GM12891 (cell line): ENCODE results near the gene TAB2.

Source experiments
- DNase-seq: peaks from one replicate; pipeline ENCODE4 v3.0.0; 2011; ENCODE audit warnings: low spot score; ENCODE audit not compliant: insufficient read length
- FAIRE-seq: peaks from 2 replicates; lab custom pipeline; 2011; peaks lifted over from hg19 to GRCh38; lab: Jason Lieb, UNC
- PAX5 ChIP-seq: IDR thresholded peaks from 2 replicates; pipeline ENCODE4 v1.6.1; 2011; ENCODE audit warnings: low read length, moderate library complexity, mild to moderate bottlenecking; ENCODE audit not compliant: insufficient read depth, severe bottlenecking
- POLR2A ChIP-seq: IDR thresholded peaks from 2 replicates; pipeline ENCODE4 v1.6.1; 2011; ENCODE audit warnings: low read depth, low read length, control low read depth
- POLR2AphosphoS5 ChIP-seq: IDR thresholded peaks from 2 replicates; pipeline ENCODE4 v1.6.1; 2011; ENCODE audit warnings: low read depth, low read length, control low read depth
- POU2F2 ChIP-seq: IDR thresholded peaks from 2 replicates; pipeline ENCODE4 v1.6.1; 2011; ENCODE audit warnings: low read depth, mild to moderate bottlenecking, control low read depth, low read length, moderate library complexity
- SPI1 ChIP-seq: IDR thresholded peaks from 2 replicates; pipeline ENCODE4 v1.6.1; 2011; ENCODE audit warnings: low read depth, low read length, control low read depth
- TAF1 ChIP-seq: IDR thresholded peaks from 2 replicates; pipeline ENCODE4 v1.6.1; 2011; ENCODE audit warnings: low read depth, low read length, control low read depth

The TAB2 gene

GRCh38 chr6:149330133-149330532 lies 12.6 kb downstream of the TAB2 start:
- DNase-seq (no peak), FAIRE-seq (no peak)
- no peak for TF ChIP-seq POLR2AphosphoS5
- no peak for TF ChIP-seq POLR2A
- no peak for TF ChIP-seq POU2F2
- no peak for TF ChIP-seq PAX5
- TF ChIP-seq SPI1 = no peak
- TF ChIP-seq TAF1 = no peak

- TF ChIP-seq SPI1 = no peak
- TF ChIP-seq PAX5 = no peak
- TF ChIP-seq POU2F2 = no peak
- no peak for TF ChIP-seq TAF1
- TF ChIP-seq POLR2A = no peak
- TF ChIP-seq POLR2AphosphoS5 = no peak
- no peak for FAIRE-seq
Observed at GRCh38 chr6:149331043-149331807, 13.7 kb downstream of the TAB2 start.

GRCh38 chr6:149331871-149332270 lies 14.4 kb downstream of the TAB2 start:
- FAIRE-seq (no peak), DNase-seq (no peak)
- TF ChIP-seq POLR2A (no peak), TAF1 (no peak), POLR2AphosphoS5 (no peak), PAX5 (no peak), SPI1 (no peak), POU2F2 (no peak)

More at GRCh38 chr6:149331043-149331807, 13.7 kb downstream of the TAB2 start:
- no peak for DNase-seq

- DNase-seq (no peak), FAIRE-seq (no peak)
- no peak for TF ChIP-seq SPI1
- TF ChIP-seq POU2F2 = no peak
- no peak for TF ChIP-seq PAX5
- no peak for TF ChIP-seq POLR2A
- no peak for TF ChIP-seq TAF1
- TF ChIP-seq POLR2AphosphoS5 = no peak
Observed at GRCh38 chr6:149332602-149333265, 15.2 kb downstream of the TAB2 start.

GRCh38 chr6:149333266-149333620 lies 15.7 kb downstream of the TAB2 start:
- FAIRE-seq = no peak
- no peak for TF ChIP-seq SPI1
- TF ChIP-seq POLR2A = no peak
- no peak for TF ChIP-seq POLR2AphosphoS5
- no peak for TF ChIP-seq PAX5
- TF ChIP-seq TAF1 = no peak
- no peak for TF ChIP-seq POU2F2
- no peak for DNase-seq

GRCh38 chr6:149334201-149334600 lies 16.7 kb downstream of the TAB2 start:
- peak; percentile 51 for FAIRE-seq
- TF ChIP-seq TAF1 = no peak
- TF ChIP-seq POU2F2 = no peak

GRCh38 chr6:149334682-149335160 lies 17.2 kb downstream of the TAB2 start:
- no peak for DNase-seq
- TF ChIP-seq PAX5 = no peak
- TF ChIP-seq SPI1 = no peak
- no peak for TF ChIP-seq POU2F2
- TF ChIP-seq POLR2AphosphoS5 = no peak
- TF ChIP-seq TAF1 = no peak
- TF ChIP-seq POLR2A = no peak
- no peak for FAIRE-seq

More at GRCh38 chr6:149334201-149334600, 16.7 kb downstream of the TAB2 start:
- DNase-seq = no peak

- FAIRE-seq (no peak), DNase-seq (no peak)
- TF ChIP-seq TAF1 (no peak), POLR2A (no peak), POU2F2 (no peak), SPI1 (no peak), PAX5 (no peak), POLR2AphosphoS5 (no peak)
Observed at GRCh38 chr6:149335924-149336608, 18.6 kb downstream of the TAB2 start.

- no peak for TF ChIP-seq POU2F2
- peak; percentile 43; the same call in 1 of the 2 replicates for TF ChIP-seq POLR2A
- DNase-seq = no peak
- peak; percentile 59 for FAIRE-seq
Observed at GRCh38 chr6:149336609-149336928, 19.1 kb downstream of the TAB2 start.
